ENCODE results near the gene IFITM2. TPM values are rescaled to one million over a fixed set of nuclear protein-coding genes. Genes with fewer than 3 reads are reported as not detected.

The IFITM2 gene
- total and polyA plus RNA-seq, 2 donors (not counting 1 experiment from before 2014, with no cell fraction given): 72.1 to 451 TPM

DNA sequence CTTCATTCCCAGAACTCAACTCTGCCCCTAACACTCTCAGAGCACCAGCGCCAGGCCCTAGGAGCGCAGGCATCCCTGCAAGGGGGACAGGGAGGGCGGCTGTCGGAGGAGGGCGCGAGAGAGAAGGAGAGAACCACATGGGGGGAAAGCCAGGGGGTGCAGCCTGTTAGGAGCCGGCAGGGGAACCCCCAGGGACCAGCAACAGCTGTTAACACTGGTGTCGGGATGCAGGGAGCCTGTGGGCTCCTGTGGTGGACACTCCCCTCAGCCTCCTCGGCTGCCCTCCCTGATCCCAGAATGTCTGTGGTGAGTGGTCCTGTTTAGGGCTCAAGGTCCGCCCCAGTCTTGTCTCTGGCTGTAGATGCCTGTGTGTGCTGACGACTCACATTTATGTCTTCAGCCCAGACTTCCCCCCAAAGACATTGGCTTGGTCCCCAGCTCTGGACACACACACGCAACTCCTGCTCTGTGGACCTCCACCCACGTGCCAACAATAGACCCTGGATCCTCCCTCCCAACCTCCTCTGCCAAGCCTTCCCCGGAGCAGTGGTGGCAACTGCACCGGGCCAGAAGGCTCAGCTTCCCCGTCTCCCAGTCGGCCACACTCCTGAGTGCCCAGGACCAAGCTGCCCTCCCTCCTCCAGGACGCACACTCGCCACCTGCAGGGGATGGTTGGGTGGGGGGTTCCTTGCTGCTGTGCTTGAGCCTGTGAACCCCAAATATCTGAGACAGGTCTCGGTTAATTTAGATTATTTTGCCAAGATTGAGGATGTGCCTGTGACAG is 7.5 kb upstream of the IFITM2 start:
- no peaks in the 10 kb centered on the region for H4K20me1 ChIP-seq (ENCODE audit: control insufficient read depth, insufficient read depth, low read length, poor library complexity, severe bottlenecking)
- no peak overlapping the region for H3K4me2 ChIP-seq (replicated peaks; ENCODE audit: low read depth, low read length, poor library complexity, severe bottlenecking)
- H3K9me3 ChIP-seq (ENCODE audit: control extremely low read depth in 1 of 3, control insufficient read depth in 2 of 3, insufficient read depth in 1 of 3, low read length in 2 of 3): no peaks in the 10 kb centered on the region
- H3K27me3 Mint-ChIP-seq: peaks cover 7% of the 10 kb centered on the region
- H3K9ac ChIP-seq (ENCODE audit: low read length): no peak overlapping the region
- H3K36me3 ChIP-seq (replicated peaks in 1 of 2; ENCODE audit: control extremely low read depth in 1 of 2, control insufficient read depth in 1 of 2, extremely low read depth in 1 of 2, insufficient read depth in 2 of 2, low read length in 1 of 2): no peaks in the 10 kb centered on the region
- WGBS (ENCODE audit: insufficient coverage): 29% methylated on average over 13 of the region's 20 CpGs
- H3K79me2 ChIP-seq (ENCODE audit: control insufficient read depth, insufficient read depth, low read length): no peaks in the 10 kb centered on the region
- ATAC-seq (ENCODE audit: low read depth) (peak; percentile 28), DNase-seq (no peak)
- ChIA-PET CTCF (interaction anchor here (1.2 to 5.1 kb wide), 3 partner anchors 10 to 49 kb away, joined by 3 to 32 read pairs (median 6); no protein-coding TSS in a partner anchor), POLR2A (interaction anchor here (1.1 kb wide), 1 partner anchor 91 kb away, joined by 3 read pairs; no protein-coding TSS in a partner anchor)
- peaks cover 28% of the 10 kb centered on the region for H3K4me1 Mint-ChIP-seq
- no peak overlapping the region for H3K4me3 Mint-ChIP-seq
- no peak overlapping the region for H2AFZ ChIP-seq (ENCODE audit: insufficient read depth, low read depth, low read length, poor library complexity, severe bottlenecking)
- H3K9me3 Mint-ChIP-seq (ENCODE audit: insufficient read depth): no peaks in the 10 kb centered on the region
- intact Hi-C loops (cut with micrococcal nuclease): no loop called here
- no peak overlapping the region for H3K27ac ChIP-seq (ENCODE audit: low read length in 2 of 2)
- H3K27ac Mint-ChIP-seq: peak overlapping the region; percentile 26
- peaks cover 15 to 27% of the 10 kb centered on the region in 2 donors for H3K4me1 ChIP-seq (ENCODE audit: control insufficient read depth in 2 of 2, insufficient read depth in 2 of 2, low read length in 2 of 2)
- no peak for TF ChIP-seq EZH2 (IDR thresholded peaks at IDR 0.05; ENCODE audit: borderline replicate concordance, insufficient read depth, low read depth, low read length, poor library complexity, severe bottlenecking)
- TF ChIP-seq, protein P1, sequence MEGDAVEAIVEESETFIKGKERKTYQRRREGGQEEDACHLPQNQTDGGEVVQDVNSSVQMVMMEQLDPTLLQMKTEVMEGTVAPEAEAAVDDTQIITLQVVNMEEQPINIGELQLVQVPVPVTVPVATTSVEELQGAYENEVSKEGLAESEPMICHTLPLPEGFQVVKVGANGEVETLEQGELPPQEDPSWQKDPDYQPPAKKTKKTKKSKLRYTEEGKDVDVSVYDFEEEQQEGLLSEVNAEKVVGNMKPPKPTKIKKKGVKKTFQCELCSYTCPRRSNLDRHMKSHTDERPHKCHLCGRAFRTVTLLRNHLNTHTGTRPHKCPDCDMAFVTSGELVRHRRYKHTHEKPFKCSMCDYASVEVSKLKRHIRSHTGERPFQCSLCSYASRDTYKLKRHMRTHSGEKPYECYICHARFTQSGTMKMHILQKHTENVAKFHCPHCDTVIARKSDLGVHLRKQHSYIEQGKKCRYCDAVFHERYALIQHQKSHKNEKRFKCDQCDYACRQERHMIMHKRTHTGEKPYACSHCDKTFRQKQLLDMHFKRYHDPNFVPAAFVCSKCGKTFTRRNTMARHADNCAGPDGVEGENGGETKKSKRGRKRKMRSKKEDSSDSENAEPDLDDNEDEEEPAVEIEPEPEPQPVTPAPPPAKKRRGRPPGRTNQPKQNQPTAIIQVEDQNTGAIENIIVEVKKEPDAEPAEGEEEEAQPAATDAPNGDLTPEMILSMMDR (IDR thresholded peaks at IDR 0.05): no peak
- H3K27me3 ChIP-seq (replicated peaks in 1 of 4; ENCODE audit: control extremely low read depth in 1 of 4, control insufficient read depth in 3 of 4, insufficient read depth in 4 of 4, low read length in 3 of 4): peaks cover 0 to 15% (median 1%) of the 10 kb centered on the region in 4 experiments
- H3K4me3 ChIP-seq (ENCODE audit: control extremely low read depth in 1 of 5, extremely low read depth in 1 of 5, insufficient read depth in 1 of 5, low read depth in 2 of 5, low read length in 4 of 5): no peak overlapping the region

DNA sequence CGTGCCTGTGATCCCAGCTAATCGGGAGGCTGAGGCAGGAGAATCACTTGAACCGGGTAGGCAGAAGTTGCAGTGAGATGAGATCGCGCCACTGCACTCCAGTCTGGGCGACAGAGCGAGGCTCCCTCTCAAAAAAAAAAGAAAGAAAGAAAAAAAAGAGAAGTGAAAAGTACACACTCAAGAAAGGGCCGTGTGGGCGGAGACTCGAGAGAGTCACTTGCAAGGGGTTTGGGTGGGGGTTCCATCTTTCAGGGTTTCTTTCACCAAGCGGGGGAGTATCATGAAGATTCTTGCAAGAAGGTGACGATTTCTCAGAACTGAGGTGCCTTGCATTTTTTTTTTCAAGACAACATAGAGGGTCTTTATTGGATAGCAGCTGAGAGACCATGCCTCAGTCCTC is 4.3 kb upstream of the IFITM2 start:
- ATAC-seq (ENCODE audit: low read depth) (peak; percentile 49), DNase-seq (peak; percentile 76)
- no peak overlapping the region for H3K4me3 ChIP-seq (ENCODE audit: control extremely low read depth in 1 of 5, extremely low read depth in 1 of 5, insufficient read depth in 1 of 5, low read depth in 2 of 5, low read length in 4 of 5)
- ChIA-PET POLR2A (interaction anchor here (0.6 kb wide), 1 partner anchor 14 kb away, joined by 4 read pairs; no protein-coding TSS in a partner anchor), CTCF (interaction anchor here (1.7 to 5.6 kb wide), 3 partner anchors 13 to 145 kb away, joined by 7 to 54 read pairs (median 32); no protein-coding TSS in a partner anchor)
- no peaks in the 10 kb centered on the region for H3K27me3 Mint-ChIP-seq
- peak overlapping the region; percentile 16 for H3K4me2 ChIP-seq (replicated peaks; ENCODE audit: low read depth, low read length, poor library complexity, severe bottlenecking)
- TF ChIP-seq EZH2 (IDR thresholded peaks at IDR 0.05; ENCODE audit: borderline replicate concordance, insufficient read depth, low read depth, low read length, poor library complexity, severe bottlenecking): no peak
- TF ChIP-seq, protein P1 (IDR thresholded peaks at IDR 0.05): no peak
- H2AFZ ChIP-seq (ENCODE audit: insufficient read depth, low read depth, low read length, poor library complexity, severe bottlenecking): peak overlapping the region; percentile 35
- H3K4me3 Mint-ChIP-seq: peak overlapping the region; percentile 66
- H3K9me3 ChIP-seq (ENCODE audit: control extremely low read depth in 1 of 3, control insufficient read depth in 2 of 3, insufficient read depth in 1 of 3, low read length in 2 of 3): no peaks in the 10 kb centered on the region
- no peaks in the 10 kb centered on the region for H3K79me2 ChIP-seq (ENCODE audit: control insufficient read depth, insufficient read depth, low read length)
- no peaks in the 10 kb centered on the region for H4K20me1 ChIP-seq (ENCODE audit: control insufficient read depth, insufficient read depth, low read length, poor library complexity, severe bottlenecking)
- H3K27ac Mint-ChIP-seq: peak overlapping the region; percentile 82
- peaks cover 38% of the 10 kb centered on the region for H3K4me1 Mint-ChIP-seq
- H3K27ac ChIP-seq (ENCODE audit: low read length in 2 of 2): no peak overlapping the region
- no peaks in the 10 kb centered on the region for H3K36me3 ChIP-seq (replicated peaks in 1 of 2; ENCODE audit: control extremely low read depth in 1 of 2, control insufficient read depth in 1 of 2, extremely low read depth in 1 of 2, insufficient read depth in 2 of 2, low read length in 1 of 2)
- no peak overlapping the region for H3K9ac ChIP-seq (ENCODE audit: low read length)
- no peaks in the 10 kb centered on the region for H3K9me3 Mint-ChIP-seq (ENCODE audit: insufficient read depth)
- WGBS (ENCODE audit: insufficient coverage): 33% methylated on average over 5 of the region's 12 CpGs
- intact Hi-C loops (cut with micrococcal nuclease): no loop called here
- H3K27me3 ChIP-seq (replicated peaks in 1 of 4; ENCODE audit: control extremely low read depth in 1 of 4, control insufficient read depth in 3 of 4, insufficient read depth in 4 of 4, low read length in 3 of 4): peaks cover 0 to 15% (median 1%) of the 10 kb centered on the region in 4 experiments
- H3K4me1 ChIP-seq (ENCODE audit: control insufficient read depth in 2 of 2, insufficient read depth in 2 of 2, low read length in 2 of 2): peaks cover 15 to 41% of the 10 kb centered on the region in 2 donors

Data from B cell (primary cell).